Calu3 (cell line): ENCODE measurements around the gene AMBP. TPM values are rescaled to one million over a fixed set of nuclear protein-coding genes. Genes with fewer than 3 reads are reported as not detected.

Source experiments
- BruUV-seq: library from RNA; stranded (reverse); fragments of 400-500 nt; replicated peaks from 2 replicates; lab custom pipeline; 2021; lab: Mats Ljungman, UMichigan
- CTCF ChIA-PET: fragments of 300-600 bp; sonication (Branson Sonifier 250); formaldehyde crosslinking; loops from one replicate; lab custom pipeline; 2022; ENCODE audit warnings: antibody characterized with exemption; lab: Charles Lee
- DNase-seq: peaks from one replicate; pipeline ENCODE4 v3.0.0; 2022
- H3K27ac Mint-ChIP-seq: one replicate; pipeline ENCODE4 v1.8.0; 2022; ENCODE audit warnings: mixed read lengths; ENCODE audit not compliant: unreplicated experiment
- H3K27me3 Mint-ChIP-seq: one replicate; pipeline ENCODE4 v1.8.0; 2022; ENCODE audit warnings: mixed read lengths; ENCODE audit not compliant: unreplicated experiment
- H3K36me3 Mint-ChIP-seq: one replicate; pipeline ENCODE4 v1.8.0; 2022; ENCODE audit warnings: mild to moderate bottlenecking, moderate library complexity, mixed read lengths; ENCODE audit not compliant: insufficient read depth, unreplicated experiment
- H3K4me1 Mint-ChIP-seq: one replicate; pipeline ENCODE4 v1.8.0; 2022; ENCODE audit warnings: mild to moderate bottlenecking, low read depth, mixed read lengths; ENCODE audit not compliant: unreplicated experiment
- H3K4me3 Mint-ChIP-seq: one replicate; pipeline ENCODE4 v1.8.0; 2022; ENCODE audit warnings: mild to moderate bottlenecking, low read depth, moderate library complexity, mixed read lengths; ENCODE audit not compliant: unreplicated experiment
- H3K9me3 Mint-ChIP-seq: one replicate; pipeline ENCODE4 v1.8.0; 2022; ENCODE audit warnings: low read depth, mixed read lengths; ENCODE audit not compliant: unreplicated experiment
- CTCF ChIP-seq: fragments of 200-600 bp; IDR thresholded peaks from one replicate; pipeline ENCODE4 v1.8.0; 2022; ENCODE audit warnings: antibody characterized with exemption; ENCODE audit not compliant: unreplicated experiment
- intact Hi-C: fragments of 100-400 bp; cut with micrococcal nuclease; formaldehyde crosslinking; loops from one replicate; pipeline ENCODE4 v1.10.0; 2022; ENCODE audit not compliant: unreplicated experiment
- total RNA-seq: library from RNA; stranded (reverse); gene quantifications from 2 replicates; pipeline ENCODE4 v1.2.3, GENCODE V29; 2022

The AMBP gene
- total RNA-seq, 1 experiment from 2014 or later: 2.7 TPM

GRCh38 chr9:114028646-114029045 lies 49.5 kb downstream of the AMBP start:
- Mint-ChIP-seq H3K27ac (no peak overlapping the region), H3K9me3 (peaks cover 10% of the 10 kb centered on the region), H3K4me3 (no peak overlapping the region), H3K36me3 (no peaks in the 10 kb centered on the region), H3K27me3 (no peaks in the 10 kb centered on the region), H3K4me1 (no peaks in the 10 kb centered on the region)
- intact Hi-C loops: no loop called here
- no peak for TF ChIP-seq CTCF
- no peak for DNase-seq
- CTCF ChIA-PET: no interaction called here
- BruUV-seq: no TSS peak

GRCh38 chr9:114027863-114028465 lies 50.1 kb downstream of the AMBP start:
- Mint-ChIP-seq H3K36me3 (no peaks in the 10 kb centered on the region), H3K9me3 (peaks cover 10% of the 10 kb centered on the region), H3K27ac (no peak overlapping the region), H3K27me3 (no peaks in the 10 kb centered on the region), H3K4me1 (no peaks in the 10 kb centered on the region), H3K4me3 (no peak overlapping the region)
- no peak for DNase-seq
- CTCF ChIA-PET: no interaction called here
- intact Hi-C loops: no loop called here
- no TSS peak for BruUV-seq
- TF ChIP-seq CTCF: no peak

GRCh38 chr9:114027159-114027862 lies 50.8 kb downstream of the AMBP start:
- TF ChIP-seq CTCF: no peak
- H3K9me3 Mint-ChIP-seq: peaks cover 10% of the 10 kb centered on the region
- intact Hi-C loops: no loop called here

GRCh38 chr9:114026335-114026734 lies 51.8 kb downstream of the AMBP start:
- Mint-ChIP-seq H3K27ac (no peak overlapping the region), H3K4me3 (no peak overlapping the region), H3K9me3 (peaks cover 10% of the 10 kb centered on the region), H3K4me1 (no peaks in the 10 kb centered on the region), H3K36me3 (no peaks in the 10 kb centered on the region), H3K27me3 (no peaks in the 10 kb centered on the region)
- no TSS peak for BruUV-seq
- no peak for DNase-seq
- intact Hi-C loops: no loop called here
- CTCF ChIA-PET: no interaction called here
- TF ChIP-seq CTCF: no peak

More at GRCh38 chr9:114027159-114027862, 50.8 kb downstream of the AMBP start:
- H3K4me1 Mint-ChIP-seq: no peaks in the 10 kb centered on the region
- DNase-seq: no peak
- BruUV-seq: no TSS peak
- H3K27me3 Mint-ChIP-seq: no peaks in the 10 kb centered on the region
- CTCF ChIA-PET: no interaction called here
- no peak overlapping the region for H3K4me3 Mint-ChIP-seq
- no peaks in the 10 kb centered on the region for H3K36me3 Mint-ChIP-seq
- no peak overlapping the region for H3K27ac Mint-ChIP-seq
